Measurements from ENCODE around the gene TACR3.
"Not testable (repeated sequence)": the region's sequence is repeated elsewhere in the genome, so short reads cannot be mapped to it uniquely, and the experiment has no call there.

Gene TACR3

DNA sequence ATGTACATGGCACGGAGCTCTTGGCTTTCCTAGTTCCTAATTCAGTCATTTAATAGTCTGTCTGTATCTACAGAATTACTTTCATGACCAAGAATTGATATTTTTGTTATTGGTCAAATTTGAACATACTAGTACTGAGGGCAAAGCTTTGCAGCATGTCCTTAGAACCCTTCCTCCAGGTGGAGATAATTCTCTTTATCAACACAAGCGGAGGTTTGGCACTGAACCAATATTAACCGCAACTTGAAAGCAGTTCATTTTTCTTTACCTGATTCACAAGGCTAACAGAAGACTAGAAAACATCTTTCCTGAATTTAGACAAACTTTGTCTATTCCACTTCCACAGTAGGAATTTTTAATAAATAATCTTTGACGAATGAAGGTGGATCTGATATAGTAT is 73.8 kb downstream of the TACR3 start:
- DNase-seq (ENCODE audit: low read depth), result no peak
- TF ChIP-seq, protein P1, sequence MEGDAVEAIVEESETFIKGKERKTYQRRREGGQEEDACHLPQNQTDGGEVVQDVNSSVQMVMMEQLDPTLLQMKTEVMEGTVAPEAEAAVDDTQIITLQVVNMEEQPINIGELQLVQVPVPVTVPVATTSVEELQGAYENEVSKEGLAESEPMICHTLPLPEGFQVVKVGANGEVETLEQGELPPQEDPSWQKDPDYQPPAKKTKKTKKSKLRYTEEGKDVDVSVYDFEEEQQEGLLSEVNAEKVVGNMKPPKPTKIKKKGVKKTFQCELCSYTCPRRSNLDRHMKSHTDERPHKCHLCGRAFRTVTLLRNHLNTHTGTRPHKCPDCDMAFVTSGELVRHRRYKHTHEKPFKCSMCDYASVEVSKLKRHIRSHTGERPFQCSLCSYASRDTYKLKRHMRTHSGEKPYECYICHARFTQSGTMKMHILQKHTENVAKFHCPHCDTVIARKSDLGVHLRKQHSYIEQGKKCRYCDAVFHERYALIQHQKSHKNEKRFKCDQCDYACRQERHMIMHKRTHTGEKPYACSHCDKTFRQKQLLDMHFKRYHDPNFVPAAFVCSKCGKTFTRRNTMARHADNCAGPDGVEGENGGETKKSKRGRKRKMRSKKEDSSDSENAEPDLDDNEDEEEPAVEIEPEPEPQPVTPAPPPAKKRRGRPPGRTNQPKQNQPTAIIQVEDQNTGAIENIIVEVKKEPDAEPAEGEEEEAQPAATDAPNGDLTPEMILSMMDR (IDR thresholded peaks at IDR 0.05; ENCODE audit: low read length, missing control alignments), result no peak
- no peak overlapping the region for H3K4me3 ChIP-seq (replicated peaks; ENCODE audit: low read depth, low read length)

GRCh38 chr4:103634236-103634635 is 85.5 kb downstream of the TACR3 start:
- no peak for DNase-seq (ENCODE audit: low read depth)
- TF ChIP-seq, protein P1 (IDR thresholded peaks at IDR 0.05; ENCODE audit: low read length, missing control alignments), result no peak

DNA sequence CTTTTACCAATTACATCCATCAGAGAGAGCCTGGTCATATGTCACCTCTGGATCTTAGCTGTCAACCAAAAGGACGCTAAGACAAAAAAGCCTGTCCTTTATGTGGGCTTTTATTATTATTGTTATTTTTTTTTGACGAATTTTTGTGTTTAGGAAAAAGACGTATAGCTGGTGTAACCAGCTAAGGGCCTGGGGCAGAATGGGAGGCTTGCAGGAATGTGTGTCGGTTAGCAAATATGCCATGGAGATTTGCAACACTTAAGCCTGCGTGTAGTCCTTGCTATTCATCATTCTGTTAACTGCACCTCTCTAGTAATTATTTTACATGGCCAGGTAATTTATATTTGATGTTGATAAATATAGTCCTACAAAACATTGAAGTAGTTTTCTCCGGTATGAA is 93.5 kb downstream of the TACR3 start:
- H3K4me3 ChIP-seq (replicated peaks; ENCODE audit: low read depth, low read length), result no peak overlapping the region
- no peak for DNase-seq (ENCODE audit: low read depth)
- TF ChIP-seq, protein P1 (IDR thresholded peaks at IDR 0.05; ENCODE audit: low read length, missing control alignments), result no peak

More at GRCh38 chr4:103634236-103634635, 85.5 kb downstream of the TACR3 start:
- H3K4me3 ChIP-seq (replicated peaks; ENCODE audit: low read depth, low read length), result no peak overlapping the region

DNA sequence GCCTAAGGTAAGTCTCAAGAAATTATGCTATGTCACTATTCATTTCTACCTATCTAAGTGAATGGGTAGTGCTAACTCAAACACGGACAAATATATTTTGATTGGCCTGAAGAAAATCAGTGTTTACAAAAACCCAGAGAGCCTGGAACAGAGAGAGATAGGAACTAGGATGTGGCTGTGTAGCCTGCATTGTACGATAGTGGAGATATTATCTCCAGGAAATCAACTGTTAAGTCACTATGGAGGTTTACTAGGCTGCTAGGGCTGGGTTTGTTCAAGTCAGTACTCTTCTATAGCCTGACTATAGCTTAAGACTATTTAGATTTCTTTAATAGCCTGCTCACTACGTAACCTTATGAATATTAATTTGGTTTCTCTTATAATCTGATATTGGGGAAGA is 127.9 kb downstream of the TACR3 start:
- DNase-seq (ENCODE audit: low read depth), result no peak
- TF ChIP-seq, protein P1 (IDR thresholded peaks at IDR 0.05; ENCODE audit: low read length, missing control alignments), result no peak

GRCh38 chr4:103567591-103567990 is 152.2 kb downstream of the TACR3 start:
- DNase-seq (ENCODE audit: low read depth), result no peak
- TF ChIP-seq, protein P1 (IDR thresholded peaks at IDR 0.05; ENCODE audit: low read length, missing control alignments), result no peak

More for the DNA sequence above, 127.9 kb downstream of the TACR3 start:
- no peak overlapping the region for H3K4me3 ChIP-seq (replicated peaks; ENCODE audit: low read depth, low read length)

DNA sequence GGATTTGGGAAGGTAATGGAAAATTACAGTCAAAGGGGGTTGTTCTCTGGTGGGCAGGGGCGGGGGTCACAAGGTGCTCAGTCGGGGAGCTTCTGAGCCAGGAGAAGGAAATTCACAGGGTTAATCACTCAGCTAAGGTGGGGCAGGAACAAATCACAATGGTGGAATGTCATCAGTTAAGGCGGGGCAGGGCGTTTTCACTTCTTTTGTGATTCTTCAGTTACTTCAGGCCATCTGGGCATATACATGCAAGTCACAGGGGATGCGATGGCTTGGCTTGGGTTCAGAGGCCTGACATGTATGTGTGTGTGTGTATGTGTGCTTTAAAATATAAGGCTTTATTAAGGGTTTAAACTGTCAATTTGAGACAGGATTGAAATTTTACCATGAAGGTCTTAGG is 160.6 kb downstream of the TACR3 start:
- not testable (repeated sequence) for DNase-seq (ENCODE audit: low read depth); H3K4me3 ChIP-seq (replicated peaks; ENCODE audit: low read depth, low read length)

More at GRCh38 chr4:103567591-103567990, 152.2 kb downstream of the TACR3 start:
- H3K4me3 ChIP-seq (replicated peaks; ENCODE audit: low read depth, low read length), result no peak overlapping the region
